GM19455 (cell line): Measurements from ENCODE around the gene AIF1L.

ENCODE experiments used
- ATAC-seq: cut with Tn5 transposase; IDR thresholded peaks from one replicate; pipeline ENCODE4 v1.9.1; 2021; ENCODE audit not compliant: unreplicated experiment

The AIF1L gene

DNA sequence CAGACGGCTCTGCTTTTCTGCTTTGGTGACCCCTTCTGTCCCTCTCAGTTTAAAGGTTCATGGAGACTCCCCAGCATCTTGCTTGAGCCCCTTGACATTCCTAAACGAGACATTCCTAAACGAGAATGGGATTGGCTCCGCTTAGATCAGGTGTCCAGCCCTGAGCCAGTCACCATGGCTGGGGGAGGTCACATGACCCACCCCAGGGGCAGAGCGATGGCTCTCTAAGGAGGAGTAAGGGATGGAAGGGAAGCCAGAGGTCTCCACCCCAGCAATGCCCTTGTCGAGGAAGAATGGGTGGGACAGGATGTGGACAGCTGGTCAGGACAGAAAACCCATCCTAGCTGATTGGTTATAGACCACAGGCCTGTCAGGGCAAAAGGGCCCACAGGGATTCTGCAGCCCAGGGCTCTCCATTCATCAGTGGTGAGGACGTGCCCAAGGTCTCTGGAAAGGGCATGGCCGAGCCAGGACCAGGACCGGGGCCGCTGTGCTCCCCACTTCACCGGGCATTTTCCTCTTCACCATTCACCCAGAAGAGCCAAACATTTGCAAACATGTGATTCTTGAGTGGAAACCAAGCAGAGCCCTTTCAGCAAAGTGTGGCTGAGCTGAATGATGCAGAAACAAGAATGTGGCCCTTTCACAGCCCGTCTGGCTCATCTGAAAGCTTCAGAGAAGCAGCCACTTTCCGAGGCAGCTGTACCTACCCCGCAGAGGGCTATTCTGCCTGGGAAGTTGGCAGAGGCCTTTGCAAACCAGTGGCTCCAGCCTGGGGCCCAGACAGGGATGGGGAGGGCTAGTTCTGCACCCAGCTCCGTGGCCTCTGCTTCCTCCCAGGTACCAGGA lies 19.8 kb upstream of the AIF1L start:
- ATAC-seq, result no peak

DNA sequence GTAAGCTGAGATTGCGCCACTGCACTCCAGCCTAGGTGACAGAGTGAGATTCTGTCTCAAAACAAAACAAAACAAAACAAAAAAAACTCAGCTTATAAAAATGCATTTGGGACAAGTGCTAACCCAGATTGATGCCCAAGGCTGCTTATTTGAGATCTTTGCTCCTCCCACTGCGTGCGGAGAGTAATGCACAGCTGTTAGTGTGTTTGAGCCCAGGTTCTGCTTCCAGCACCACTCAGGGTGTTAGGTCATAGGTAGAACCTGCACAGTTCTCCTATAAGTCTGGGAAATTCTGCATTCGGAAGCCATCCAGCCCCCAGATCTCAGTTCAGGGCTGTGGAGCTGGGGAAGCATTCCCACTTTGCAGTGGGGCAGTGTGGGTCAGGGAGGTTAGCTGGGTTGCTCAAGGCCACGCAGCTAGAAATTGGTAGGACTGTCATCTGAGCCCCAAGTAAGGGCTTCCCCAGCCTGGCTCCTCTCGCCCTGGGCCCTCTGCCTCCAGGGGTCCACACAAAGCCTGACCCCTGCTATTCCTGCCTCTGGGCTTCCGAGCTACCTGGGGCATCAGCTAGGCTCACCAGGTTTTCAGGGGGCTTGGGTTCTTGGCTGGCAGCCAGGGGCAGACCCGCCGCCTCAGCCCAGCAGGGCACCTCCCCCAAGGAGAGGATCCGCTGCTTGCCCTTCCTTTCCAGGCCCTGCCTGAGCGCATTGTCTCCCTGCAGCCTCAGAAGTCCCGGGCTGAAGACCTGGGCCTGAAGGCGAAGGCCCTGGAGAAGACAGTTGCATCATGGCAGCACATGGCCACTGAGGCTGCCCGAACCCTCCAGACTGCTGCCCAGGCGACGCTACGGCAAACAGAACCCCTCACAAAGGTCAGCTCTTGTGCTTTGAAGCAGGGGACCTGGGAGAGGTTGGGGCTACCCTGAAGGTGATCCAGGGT lies 17.6 kb upstream of the AIF1L start:
- ATAC-seq, result no peak

DNA sequence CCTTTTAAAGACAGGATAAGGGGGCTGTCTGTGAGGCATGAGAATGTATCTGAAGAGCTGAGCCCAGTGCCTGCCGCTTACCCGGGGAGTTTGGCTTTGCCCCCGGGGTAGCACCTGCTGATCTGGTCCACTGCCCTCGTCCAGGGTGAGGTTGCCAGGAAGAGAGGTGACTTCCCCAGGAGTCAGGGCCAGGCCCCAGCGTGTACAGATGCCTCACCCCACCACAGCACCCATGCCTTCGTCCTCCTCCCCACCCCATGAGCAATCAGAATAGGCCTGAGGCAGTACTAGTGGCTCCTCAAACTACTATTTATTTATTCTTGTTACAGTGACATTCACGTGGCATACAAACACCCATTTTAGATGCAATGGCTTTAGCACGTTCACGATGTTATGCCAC lies 15.7 kb upstream of the AIF1L start:
- ATAC-seq, result no peak

DNA sequence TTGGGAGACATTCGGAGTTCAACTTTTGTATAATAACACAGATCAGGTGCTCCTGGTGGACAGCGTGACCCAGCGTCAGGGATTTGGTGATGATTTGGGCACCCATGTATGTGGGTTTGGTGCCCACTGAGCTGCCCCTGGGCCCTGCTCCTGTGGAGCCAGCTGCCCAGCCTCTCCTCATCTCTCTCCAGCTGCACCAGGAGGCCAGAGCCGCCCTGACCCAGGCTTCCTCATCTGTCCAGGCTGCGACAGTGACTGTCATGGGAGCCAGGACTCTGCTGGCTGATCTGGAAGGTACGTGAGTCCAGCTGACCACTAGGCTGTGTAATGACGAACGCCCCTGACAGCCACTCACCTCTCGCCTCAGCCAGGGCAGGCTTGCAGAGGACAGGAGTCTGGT lies 14.5 kb upstream of the AIF1L start:
- ATAC-seq, result no peak

DNA sequence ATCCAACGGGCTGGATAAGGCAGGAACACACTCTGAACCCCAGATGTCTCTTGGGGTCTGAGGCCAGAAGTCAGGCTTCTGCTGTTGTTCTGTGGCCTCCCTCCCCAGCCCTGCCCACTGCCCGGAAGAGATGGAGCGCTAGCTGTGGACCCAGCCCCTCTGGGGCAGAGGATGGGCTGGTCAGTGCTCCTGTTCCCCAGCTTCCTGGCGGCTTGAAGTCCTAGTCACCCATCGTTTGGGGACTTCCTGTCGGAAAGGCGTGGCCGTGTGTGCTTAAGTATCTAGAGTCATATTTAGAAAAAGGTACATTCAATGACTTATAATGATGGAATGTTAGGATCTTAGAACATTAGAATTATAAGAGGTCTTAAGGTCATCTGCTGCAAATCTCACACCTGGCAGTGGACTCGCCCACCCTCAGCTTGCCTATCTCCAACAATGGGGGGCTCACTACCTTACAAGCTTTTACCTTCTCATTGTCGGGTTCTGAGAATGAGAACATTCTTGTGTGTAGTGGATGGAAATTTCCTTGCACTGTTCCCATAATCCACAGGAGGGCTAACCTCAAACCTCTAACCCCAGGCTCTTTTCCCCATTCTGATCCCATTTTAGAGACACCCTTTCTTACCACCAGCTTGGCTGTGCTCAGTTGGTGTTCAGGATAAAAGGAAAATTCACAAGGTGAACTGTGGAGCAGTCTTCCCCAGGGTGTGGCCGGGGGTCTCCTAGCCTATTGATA lies 13.4 kb upstream of the AIF1L start:
- ATAC-seq, result no peak

DNA sequence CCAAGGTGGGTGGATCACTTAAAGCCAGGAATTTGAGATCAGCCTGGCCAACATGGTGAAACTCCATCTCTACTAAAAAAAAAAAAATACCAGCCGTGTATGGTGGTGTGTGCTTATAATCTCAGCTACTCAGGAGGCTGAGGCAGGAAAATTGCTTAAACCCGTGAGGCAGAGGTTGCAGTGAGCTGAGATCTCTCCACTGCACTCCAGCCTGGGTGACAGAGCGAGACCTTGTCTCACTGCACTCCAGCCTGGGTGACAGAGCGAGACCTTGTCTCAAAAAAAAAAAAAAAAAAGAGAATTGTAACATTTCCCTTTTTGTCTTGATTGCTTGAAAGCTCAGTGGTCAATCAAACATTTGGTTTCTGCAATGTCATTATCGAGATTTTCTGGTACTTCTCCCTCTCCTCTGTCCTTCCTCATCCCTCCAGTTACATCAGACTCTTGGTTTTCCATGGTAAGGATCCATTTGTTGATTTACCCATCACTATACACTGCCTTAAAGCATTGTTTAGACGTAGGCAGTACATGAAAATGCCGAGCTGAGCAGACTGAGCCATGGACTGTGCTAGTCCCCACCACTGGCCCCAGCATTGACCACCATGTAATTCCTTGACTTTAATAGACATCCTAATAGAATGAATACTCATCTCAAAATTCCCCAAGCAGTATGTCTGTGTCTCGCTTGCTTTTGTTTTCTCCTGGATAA lies 11.5 kb upstream of the AIF1L start:
- no peak for ATAC-seq

DNA sequence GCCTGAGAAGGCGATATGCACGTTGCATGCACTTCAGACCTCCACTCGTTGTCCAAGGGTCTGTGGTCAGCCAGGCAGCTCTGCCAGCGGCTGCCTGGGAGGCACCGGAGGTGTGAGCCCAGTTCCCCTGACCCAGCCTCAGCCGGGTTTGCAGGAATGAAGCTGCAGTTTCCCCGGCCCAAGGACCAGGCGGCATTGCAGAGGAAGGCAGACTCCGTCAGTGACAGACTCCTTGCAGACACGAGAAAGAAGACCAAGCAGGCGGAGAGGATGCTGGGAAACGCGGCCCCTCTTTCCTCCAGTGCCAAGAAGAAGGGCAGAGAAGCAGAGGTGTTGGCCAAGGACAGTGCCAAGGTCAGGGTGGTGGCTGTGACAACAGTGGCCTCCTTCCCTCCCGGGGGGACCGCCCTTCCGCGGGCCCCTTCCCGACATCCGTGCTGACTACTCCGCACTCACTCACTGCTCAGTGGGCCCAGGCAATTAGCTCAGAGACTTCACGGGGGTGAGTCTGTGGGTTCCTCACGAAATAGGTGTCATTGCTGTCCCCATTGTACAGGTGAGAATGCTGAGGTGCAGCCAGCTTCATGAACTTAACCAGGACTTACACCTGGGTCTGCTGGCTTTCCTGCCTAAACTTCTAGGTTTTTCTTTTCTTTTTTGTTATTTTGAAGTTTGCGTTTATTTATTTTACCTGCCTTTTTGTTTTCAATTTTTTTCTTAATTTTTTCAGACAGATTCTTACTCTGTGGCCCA lies 10.8 kb upstream of the AIF1L start:
- ATAC-seq, result no peak

DNA sequence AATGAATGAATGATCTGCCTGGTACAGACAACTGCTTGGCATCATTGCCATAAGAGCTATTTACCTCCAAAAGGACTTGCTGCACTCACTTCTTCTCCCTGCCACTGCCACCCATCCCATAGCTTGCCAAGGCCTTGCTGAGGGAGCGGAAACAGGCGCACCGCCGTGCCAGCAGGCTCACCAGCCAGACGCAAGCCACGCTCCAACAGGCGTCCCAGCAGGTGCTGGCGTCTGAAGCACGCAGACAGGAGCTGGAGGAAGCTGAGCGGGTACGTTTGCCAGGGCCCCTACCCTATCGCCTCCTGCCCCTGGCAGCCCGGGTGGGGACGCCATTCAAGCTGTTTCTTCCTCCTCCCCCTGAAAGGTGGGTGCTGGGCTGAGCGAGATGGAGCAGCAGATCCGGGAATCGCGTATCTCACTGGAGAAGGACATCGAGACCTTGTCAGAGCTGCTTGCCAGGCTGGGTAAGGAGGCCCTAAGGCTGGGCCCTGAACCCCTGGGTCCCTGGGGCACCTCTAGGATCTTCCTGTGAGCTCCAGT lies 8.9 kb upstream of the AIF1L start:
- ATAC-seq, result no peak

DNA sequence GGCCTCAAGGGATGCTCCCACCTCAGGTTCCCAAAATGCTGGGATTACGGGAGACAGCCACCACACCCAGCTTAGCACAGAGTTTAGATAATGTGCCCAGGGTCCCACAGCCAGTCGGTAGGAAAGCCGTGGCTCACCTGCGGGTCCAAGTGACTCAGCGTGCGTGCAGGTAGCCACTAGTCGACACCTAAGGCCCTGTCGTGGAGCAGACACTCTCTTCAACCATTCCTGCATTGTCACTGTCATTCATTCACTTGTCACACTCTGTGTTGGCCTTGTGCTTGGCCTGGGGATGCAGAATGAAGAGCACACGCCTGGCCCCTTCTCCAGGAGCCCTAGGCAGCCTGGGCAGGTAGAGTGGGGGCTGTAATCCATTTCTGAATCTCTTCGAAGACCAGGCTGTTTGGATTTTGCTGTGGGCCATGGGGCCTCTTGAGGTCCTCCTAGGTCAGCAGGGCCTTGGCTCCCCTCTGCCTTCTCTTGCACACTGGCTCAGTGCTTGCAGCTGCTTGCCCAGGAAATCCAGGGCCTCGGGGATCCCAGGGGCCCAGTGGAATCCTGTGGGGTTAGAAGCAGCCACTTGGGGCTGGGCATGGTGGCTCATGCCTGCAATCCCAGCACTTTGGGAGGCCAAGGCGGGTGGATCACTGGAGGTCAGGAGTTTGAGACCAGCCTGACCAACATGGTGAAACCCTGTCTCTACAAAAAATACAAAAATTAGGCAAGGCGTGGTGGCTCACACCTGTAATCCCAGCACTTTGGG lies 6.1 kb upstream of the AIF1L start:
- ATAC-seq, result no peak

DNA sequence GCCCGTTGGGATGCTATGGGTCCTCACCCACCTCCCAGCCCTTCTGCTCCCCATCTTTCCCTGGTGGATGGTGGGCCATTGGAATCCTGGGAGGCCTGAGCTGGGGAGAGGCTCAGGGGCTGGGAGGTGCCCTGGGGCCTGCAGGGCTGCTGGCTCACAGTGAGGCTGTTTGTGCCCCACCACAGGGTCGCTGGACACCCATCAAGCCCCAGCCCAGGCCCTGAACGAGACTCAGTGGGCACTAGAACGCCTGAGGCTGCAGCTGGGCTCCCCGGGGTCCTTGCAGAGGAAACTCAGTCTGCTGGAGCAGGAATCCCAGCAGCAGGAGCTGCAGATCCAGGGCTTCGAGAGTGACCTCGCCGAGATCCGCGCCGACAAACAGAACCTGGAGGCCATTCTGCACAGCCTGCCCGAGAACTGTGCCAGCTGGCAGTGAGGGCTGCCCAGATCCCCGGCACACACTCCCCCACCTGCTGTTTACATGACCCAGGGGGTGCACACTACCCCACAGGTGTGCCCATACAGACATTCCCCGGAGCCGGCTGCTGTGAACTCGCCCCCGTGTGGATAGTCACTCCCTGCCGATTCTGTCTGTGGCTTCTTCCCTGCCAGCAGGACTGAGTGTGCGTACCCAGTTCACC lies 4.9 kb upstream of the AIF1L start:
- ATAC-seq, result no peak

DNA sequence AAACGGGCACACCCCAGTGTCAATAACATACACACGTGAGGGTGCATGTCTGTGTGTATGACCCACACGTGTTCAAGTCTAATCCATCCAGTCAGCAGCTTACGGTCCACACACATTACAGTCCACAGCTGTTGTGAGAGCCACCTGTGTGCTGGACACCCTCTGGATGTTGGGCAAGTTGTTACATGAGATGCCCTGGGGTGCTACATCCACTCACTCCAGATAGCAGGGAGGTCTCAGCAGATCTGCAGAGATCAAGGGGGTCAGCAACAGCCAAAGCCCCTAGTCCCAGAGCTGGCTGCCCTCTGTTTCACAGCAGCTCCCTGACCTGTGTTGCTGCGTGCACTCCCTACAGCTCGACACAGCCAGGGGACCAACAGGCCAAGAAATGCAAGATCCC lies 4.3 kb upstream of the AIF1L start:
- ATAC-seq, result no peak

DNA sequence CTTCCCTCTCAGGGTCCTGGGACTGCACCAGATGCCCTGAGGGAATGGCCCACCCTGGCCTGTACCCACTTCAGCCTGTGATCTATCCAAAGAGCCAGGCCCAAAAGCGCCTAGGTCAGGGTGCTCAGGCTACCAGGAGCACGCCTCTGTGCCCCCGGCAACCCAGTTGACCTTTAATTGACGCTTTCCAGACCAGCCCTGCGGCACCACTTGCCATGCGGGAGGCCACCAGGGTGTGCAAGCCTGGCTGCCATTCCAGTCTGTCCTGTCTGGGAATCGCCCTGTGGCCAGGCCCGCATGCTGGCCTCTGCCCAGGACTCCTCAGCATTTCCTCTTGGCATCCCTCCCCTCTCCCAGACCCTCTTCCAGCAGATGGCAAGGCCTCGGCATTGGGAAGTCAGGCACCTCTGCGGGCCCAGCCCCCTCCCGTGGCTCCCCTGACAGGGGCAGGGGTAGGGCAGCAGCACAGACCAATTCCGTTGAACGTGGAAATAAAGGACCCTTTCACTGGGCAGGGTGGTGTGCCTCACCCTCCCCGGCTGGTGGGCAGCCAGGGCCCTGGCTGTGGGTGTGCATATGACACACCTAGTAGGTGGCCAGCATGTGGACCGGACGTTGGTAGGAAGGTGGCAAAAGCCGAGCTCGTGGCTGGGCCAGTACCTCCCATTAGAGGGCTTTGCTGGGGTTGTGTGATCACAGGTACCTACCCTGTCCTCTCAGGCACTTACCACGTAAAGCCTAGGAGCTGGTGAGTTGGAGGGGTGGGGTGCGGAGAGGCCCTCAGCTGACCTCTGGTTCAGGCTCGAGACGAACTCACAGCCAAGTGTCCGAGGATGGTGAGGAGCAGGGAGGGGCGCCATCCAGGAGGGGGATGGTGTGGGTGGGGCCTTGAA lies 3.5 kb upstream of the AIF1L start:
- ATAC-seq, result no peak

DNA sequence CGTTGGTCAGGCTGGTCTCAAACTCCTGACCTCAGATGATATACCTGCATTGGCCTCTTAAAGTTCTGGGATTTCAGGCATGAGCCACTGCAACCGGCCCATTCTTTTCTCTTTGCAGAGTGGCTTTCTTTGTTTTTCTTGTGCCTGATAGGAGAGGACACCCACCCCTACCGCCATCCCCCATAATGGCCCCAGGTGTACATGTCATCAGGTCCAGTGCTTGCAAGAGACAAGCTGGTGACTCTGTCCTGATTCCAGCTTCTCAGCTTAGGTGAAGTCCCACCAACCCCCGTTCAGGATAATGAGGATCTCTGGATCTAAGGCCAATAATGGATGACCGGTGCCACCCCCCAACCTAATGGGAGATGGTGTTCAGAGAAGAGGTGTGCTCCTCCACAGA lies 2.3 kb upstream of the AIF1L start:
- ATAC-seq, result no peak

DNA sequence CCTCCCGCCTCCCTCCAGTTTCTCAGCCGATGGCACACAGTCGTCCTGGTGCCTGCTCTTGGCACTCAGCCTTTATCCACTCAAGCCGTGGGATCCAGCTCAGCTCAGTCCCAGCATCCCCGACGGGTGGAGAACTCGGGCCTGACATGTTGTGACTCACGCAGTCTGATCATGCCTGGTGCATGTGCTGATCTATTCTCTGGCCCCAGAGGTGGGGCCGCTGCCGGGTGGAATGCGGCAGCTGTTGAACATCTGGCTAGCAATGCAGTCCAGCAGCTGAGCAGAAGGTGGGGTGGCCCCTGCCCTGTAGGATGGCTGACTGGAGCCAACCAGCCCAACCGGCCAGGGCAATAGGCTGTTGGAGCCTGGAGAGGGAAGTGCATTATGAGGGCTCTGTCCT lies 1.7 kb upstream of the AIF1L start:
- no peak for ATAC-seq

DNA sequence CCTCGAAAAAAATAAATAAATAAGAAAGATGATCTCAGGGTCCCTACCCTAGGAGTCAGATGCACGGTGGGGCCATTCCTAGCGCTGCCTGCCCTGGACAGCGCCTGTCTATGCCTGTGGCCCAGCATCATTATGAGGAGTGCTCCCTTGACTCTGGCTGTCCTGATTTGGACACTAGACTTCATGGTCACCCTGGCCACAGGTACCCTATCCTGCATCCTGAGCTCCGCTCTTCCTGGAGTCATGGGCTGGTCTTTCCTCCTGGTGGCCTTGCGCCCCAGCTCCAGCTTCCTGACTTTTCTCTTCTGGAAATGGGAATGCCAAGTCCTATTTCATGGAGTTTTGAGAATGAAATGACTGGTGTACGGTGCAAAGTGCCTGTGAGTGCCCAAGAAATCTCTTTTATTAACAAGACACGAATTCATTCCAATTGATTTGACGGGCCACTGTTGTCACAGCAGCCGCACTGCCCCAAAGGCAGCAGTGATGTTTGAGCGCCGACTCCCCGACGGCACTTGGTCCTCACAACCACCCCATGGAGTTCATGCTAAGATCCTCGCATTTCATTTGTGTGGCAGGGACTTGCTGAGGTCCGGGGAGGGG lies 564 bp upstream of the AIF1L start:
- ATAC-seq, result no peak

DNA sequence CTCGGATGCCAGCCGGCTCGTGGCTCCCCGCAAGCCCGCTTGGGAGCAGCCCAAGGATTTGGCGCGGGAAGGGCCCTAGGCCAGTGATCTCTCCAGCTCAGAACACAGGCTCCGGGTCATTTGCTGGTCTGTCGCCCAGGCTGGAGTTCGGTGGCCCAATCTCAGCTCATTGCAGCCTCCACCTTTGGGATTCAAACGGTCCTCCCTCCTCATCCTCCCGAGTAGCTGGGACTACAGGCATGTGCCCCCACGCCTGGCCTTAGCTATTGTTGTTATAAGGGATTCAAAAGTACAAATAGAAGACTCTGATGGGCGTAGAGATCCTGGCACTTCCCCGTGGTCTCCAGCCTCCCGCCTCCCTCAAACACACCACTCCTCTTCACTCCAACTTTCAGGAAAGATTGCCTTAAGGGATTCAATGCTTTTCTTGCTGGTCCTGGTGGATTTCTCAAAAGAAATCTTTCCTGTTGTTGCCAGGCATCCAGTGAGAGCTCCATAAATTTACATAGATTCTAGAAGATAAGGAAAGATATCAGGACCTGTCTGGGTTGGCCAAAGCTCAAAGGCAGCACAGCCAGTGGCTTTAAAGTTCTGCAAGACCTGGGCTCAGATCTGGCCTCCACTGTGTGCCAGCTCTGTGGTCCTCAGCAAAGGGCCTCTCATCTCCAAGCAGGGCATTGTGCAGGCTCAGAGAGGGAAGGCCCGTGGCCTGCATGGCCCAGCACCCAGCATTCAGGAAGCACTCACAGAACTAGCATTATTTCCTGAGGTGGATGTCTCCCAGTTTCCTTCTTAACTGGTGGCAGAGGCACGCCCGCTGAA lies 1.0 kb downstream of the AIF1L start:
- ATAC-seq, result no peak
